DND-41 (cell line): Measurements from ENCODE around the gene STOX2.

Experiments
- EZH2 ChIP-seq: IDR thresholded peaks from 3 replicates; pipeline ENCODE4 v1.6.1; 2012; ENCODE audit warnings: borderline replicate concordance, low read depth, mild to moderate bottlenecking, moderate library complexity, low read length, inconsistent platforms; ENCODE audit not compliant: severe bottlenecking
- TF ChIP-seq, protein P1 (sequence below): IDR thresholded peaks from 2 replicates; pipeline ENCODE4 v1.5.1; 2012; ENCODE audit warnings: borderline replicate concordance, low read length, moderate library complexity, mild to moderate bottlenecking; ENCODE audit not compliant: poor library complexity, severe bottlenecking; ENCODE audit errors: extremely low read depth

DNA sequence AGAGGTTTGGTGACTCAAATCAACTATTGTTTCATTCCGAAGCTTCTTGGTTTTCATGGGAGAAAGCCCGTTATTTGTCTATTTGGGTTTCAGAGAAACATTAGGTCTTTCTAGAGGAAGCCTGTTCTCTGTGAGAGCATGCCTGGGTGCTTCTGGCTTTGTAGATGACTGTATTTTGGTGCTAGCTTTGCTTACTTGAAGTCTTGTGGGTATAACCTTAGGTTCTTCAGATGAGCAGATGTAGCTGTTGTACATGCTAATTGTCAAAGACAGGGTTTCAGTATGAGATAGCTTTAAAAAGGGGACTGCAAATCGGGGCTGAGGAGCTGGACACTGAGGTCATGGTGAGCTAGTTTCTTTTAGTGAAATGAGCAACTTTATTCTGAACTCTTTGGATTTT is 7.9 kb upstream of the STOX2 start:
- TF ChIP-seq, protein P1, sequence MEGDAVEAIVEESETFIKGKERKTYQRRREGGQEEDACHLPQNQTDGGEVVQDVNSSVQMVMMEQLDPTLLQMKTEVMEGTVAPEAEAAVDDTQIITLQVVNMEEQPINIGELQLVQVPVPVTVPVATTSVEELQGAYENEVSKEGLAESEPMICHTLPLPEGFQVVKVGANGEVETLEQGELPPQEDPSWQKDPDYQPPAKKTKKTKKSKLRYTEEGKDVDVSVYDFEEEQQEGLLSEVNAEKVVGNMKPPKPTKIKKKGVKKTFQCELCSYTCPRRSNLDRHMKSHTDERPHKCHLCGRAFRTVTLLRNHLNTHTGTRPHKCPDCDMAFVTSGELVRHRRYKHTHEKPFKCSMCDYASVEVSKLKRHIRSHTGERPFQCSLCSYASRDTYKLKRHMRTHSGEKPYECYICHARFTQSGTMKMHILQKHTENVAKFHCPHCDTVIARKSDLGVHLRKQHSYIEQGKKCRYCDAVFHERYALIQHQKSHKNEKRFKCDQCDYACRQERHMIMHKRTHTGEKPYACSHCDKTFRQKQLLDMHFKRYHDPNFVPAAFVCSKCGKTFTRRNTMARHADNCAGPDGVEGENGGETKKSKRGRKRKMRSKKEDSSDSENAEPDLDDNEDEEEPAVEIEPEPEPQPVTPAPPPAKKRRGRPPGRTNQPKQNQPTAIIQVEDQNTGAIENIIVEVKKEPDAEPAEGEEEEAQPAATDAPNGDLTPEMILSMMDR = no peak
- no peak for TF ChIP-seq EZH2
